CD14-positive monocyte (primary cell): ENCODE measurements around the gene RMND5B. TPM values are rescaled to one million over a fixed set of nuclear protein-coding genes. Genes with fewer than 3 reads are reported as not detected.

Experiments
- DNase-seq, 3 donors: peaks; one replicate each; pipeline ENCODE4 v3.0.0-alpha.2; 2011 to 2022
- H2AFZ ChIP-seq: 2 replicates; pipeline ENCODE4 v1.6.0; 2012; ENCODE audit warnings: mild to moderate bottlenecking, low read depth, low read length, inconsistent platforms; ENCODE audit not compliant: insufficient read depth, poor library complexity, severe bottlenecking
- H3K27ac ChIP-seq, 2 donors: 1 replicate in 1 of 2; 2 replicates in 1 of 2; pipeline ENCODE4 v1.5.1; 2012 to 2013; ENCODE audit warnings: low read length in 2 of 2, control low read depth in 1 of 2, inconsistent platforms in 1 of 2, low read depth in 1 of 2, mild to moderate bottlenecking in 1 of 2
- H3K27me3 ChIP-seq, 2 donors: one replicate each; pipeline versions ENCODE4 v1.6.0 to v1.6.1; 2011 to 2013; ENCODE audit warnings: low read length in 2 of 2; ENCODE audit not compliant: control insufficient read depth in 2 of 2, insufficient read depth in 2 of 2
- H3K36me3 ChIP-seq, 2 donors: replicated peaks in 1 of 2; 1 replicate in 1 of 2; 2 replicates in 1 of 2; pipeline versions ENCODE4 v1.5.1 to v1.6.1; 2012 to 2013; ENCODE audit warnings: low read length in 2 of 2, control low read depth in 1 of 2, inconsistent platforms in 1 of 2, mild to moderate bottlenecking in 1 of 2; ENCODE audit not compliant: insufficient read depth in 2 of 2, control insufficient read depth in 1 of 2
- H3K4me1 ChIP-seq, 2 donors: 1 replicate in 1 of 2; 2 replicates in 1 of 2; pipeline versions ENCODE4 v1.5.1 to v1.6.1; 2012 to 2013; ENCODE audit warnings: low read length in 2 of 2, control low read depth in 1 of 2, inconsistent platforms in 1 of 2, mild to moderate bottlenecking in 1 of 2, moderate library complexity in 1 of 2; ENCODE audit not compliant: insufficient read depth in 2 of 2, control insufficient read depth in 1 of 2
- H3K4me2 ChIP-seq: replicated peaks from 2 replicates; pipeline ENCODE3; 2012; ENCODE audit warnings: low read length, moderate library complexity, mild to moderate bottlenecking; ENCODE audit not compliant: poor library complexity, severe bottlenecking; ENCODE audit errors: extremely low read depth
- H3K4me3 ChIP-seq, 3 experiments: fragments of 200-600 bp in 1 of 3; sonication (generic) in 1 of 3; replicated peaks in 1 of 3; 1 replicate in 2 of 3; 2 replicates in 1 of 3; pipeline ENCODE4 v1.5.1; 2011 to 2013; ENCODE audit warnings: low read length in 3 of 3, mild to moderate bottlenecking in 3 of 3, control low read depth in 2 of 3, low read depth in 2 of 3, inconsistent platforms in 1 of 3, moderate library complexity in 1 of 3
- H3K79me2 ChIP-seq: 2 replicates; pipeline ENCODE4 v1.6.0; 2012; ENCODE audit warnings: mild to moderate bottlenecking, control low read depth, inconsistent platforms, low read length, moderate library complexity; ENCODE audit not compliant: insufficient read depth
- H3K9ac ChIP-seq: 2 replicates; pipeline ENCODE4 v1.6.0; 2017; ENCODE audit warnings: low read length, mild to moderate bottlenecking; ENCODE audit not compliant: insufficient read depth, poor library complexity, severe bottlenecking
- H3K9me3 ChIP-seq, 2 donors: replicated peaks in 1 of 2; 1 replicate in 1 of 2; 2 replicates in 1 of 2; pipeline versions ENCODE4 v1.5.1 to v1.6.1; 2012 to 2013; ENCODE audit warnings: low read length in 2 of 2, control low read depth in 1 of 2; ENCODE audit not compliant: control insufficient read depth in 1 of 2, insufficient read depth in 1 of 2
- H4K20me1 ChIP-seq: 2 replicates; pipeline ENCODE4 v1.6.0; 2012; ENCODE audit warnings: mild to moderate bottlenecking, low read length, control low read depth, moderate library complexity; ENCODE audit not compliant: insufficient read depth
- H3K27ac Mint-ChIP-seq, 7 donors: one replicate each; pipeline ENCODE4 v1.8.0; 2020; ENCODE audit warnings: mild to moderate bottlenecking in 7 of 7, mixed read lengths in 7 of 7, moderate library complexity in 6 of 7, inconsistent platforms in 2 of 7
- H3K27me3 Mint-ChIP-seq, 3 donors: one replicate each; pipeline ENCODE4 v1.8.0; 2021 to 2022; ENCODE audit warnings: low read depth in 3 of 3, mild to moderate bottlenecking in 3 of 3, mixed read lengths in 3 of 3, moderate library complexity in 3 of 3, inconsistent platforms in 1 of 3
- H3K36me3 Mint-ChIP-seq, 2 donors: one replicate each; pipeline ENCODE4 v1.8.0; 2020; ENCODE audit warnings: mixed read lengths in 2 of 2, inconsistent platforms in 1 of 2, mild to moderate bottlenecking in 1 of 2
- H3K4me1 Mint-ChIP-seq: one replicate; pipeline ENCODE4 v1.8.0; 2020; ENCODE audit warnings: mild to moderate bottlenecking, mixed read lengths
- H3K4me3 Mint-ChIP-seq, 2 donors: one replicate each; pipeline ENCODE4 v1.8.0; 2020; ENCODE audit warnings: mild to moderate bottlenecking in 2 of 2, mixed read lengths in 2 of 2, moderate library complexity in 1 of 2
- H3K9me3 Mint-ChIP-seq, 7 donors: one replicate each; pipeline ENCODE4 v1.8.0; 2020 to 2022; ENCODE audit warnings: mixed read lengths in 7 of 7, mild to moderate bottlenecking in 6 of 7, moderate library complexity in 6 of 7, inconsistent platforms in 2 of 7
- WGBS: methylation state at CpG from one replicate; pipeline ENCODE4 v1.1.5; 2013; ENCODE audit warnings: missing lambda C conversion rate; ENCODE audit not compliant: insufficient coverage; 5-methylcytosine and 5-hydroxymethylcytosine counted together
- intact Hi-C, 2 donors: fragments of 100-400 bp; cut with micrococcal nuclease; formaldehyde crosslinking; loops; one replicate each; pipeline versions ENCODE4 v1.15.0 to v1.15.1; 2023
- polyA plus RNA-seq, 3 donors: library from polyadenylated mRNA; depleted of rRNA in 1 of 3; unstranded in 2 of 3; stranded (reverse) in 1 of 3; fragments of 300-500 nt in 2 of 3; fragments of >200 nt in 1 of 3; fragmentation: Illumina TruSeq in 2 of 3; gene quantifications; 1 replicate in 2 of 3; 2 replicates in 1 of 3; pipeline ENCODE4 v1.2.3, GENCODE V29; 2012 to 2021
- TF ChIP-seq, protein P1 (sequence below): fragments of 200-600 bp; IDR thresholded peaks from one replicate; pipeline ENCODE4 v1.8.0; 2022; ENCODE audit warnings: antibody characterized with exemption, mild to moderate bottlenecking

The RMND5B gene
- polyA plus RNA-seq, 3 donors: 20.9 to 27.4 (median 23.9) TPM

DNA sequence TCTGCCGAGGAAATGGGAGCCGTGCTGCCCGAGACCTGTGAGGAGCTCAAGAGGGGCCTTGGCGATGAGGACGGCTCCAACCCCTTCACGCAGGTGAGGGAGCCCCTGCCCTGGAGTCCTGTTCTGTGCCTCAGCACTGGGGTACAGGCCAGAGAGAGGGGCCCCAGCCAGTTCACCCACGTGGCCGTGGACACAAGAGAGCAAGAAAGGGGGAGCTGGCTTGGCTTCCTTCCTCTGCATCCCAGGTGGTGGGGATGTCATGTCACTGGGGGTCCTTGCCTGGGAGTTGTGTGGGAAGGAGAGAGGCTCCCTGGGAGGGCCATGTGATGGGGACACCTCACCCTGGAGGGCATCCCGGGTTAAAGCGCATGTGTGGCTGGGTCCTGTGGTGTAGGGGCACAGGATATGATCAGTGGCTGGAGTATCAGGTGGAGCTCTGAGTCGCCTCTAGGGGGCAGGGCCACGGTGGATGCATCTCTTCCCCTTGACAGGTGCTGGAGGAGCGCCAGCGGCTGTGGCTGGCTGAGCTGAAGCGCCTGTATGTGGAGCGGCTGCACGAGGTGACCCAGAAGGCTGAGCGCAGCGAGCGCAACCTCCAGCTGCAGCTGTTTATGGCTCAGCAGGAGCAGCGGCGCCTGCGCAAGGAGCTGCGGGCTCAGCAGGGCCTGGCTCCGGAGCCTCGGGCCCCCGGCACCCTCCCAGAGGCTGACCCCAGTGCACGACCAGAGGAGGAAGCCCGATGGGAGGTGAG is 10.0 kb upstream of the RMND5B start:
- no peak overlapping the region for H3K27ac ChIP-seq
- Mint-ChIP-seq H3K9me3 (peaks cover 0 to 8% (median 0%) of the 10 kb centered on the region in 7 donors), H3K27ac (no peak overlapping the region), H3K27me3 (peaks cover 34 to 54% (median 36%) of the 10 kb centered on the region in 3 donors), H3K4me1 (peaks cover 13% of the 10 kb centered on the region), H3K4me3 (no peak overlapping the region), H3K36me3 (no peaks in the 10 kb centered on the region)
- H3K9ac ChIP-seq: no peak overlapping the region
- H3K4me3 ChIP-seq: no peak overlapping the region
- H3K9me3 ChIP-seq: peaks cover 0 to 9% of the 10 kb centered on the region in 2 donors
- no peaks in the 10 kb centered on the region for H4K20me1 ChIP-seq
- no peaks in the 10 kb centered on the region for H3K36me3 ChIP-seq
- no peak overlapping the region for H3K4me2 ChIP-seq
- peaks cover 9 to 37% of the 10 kb centered on the region in 2 donors for H3K27me3 ChIP-seq
- intact Hi-C loops: no loop called here
- peak overlapping the region; percentile 59 for H2AFZ ChIP-seq
- H3K79me2 ChIP-seq: no peaks in the 10 kb centered on the region
- H3K4me1 ChIP-seq: no peaks in the 10 kb centered on the region
- TF ChIP-seq, protein P1, sequence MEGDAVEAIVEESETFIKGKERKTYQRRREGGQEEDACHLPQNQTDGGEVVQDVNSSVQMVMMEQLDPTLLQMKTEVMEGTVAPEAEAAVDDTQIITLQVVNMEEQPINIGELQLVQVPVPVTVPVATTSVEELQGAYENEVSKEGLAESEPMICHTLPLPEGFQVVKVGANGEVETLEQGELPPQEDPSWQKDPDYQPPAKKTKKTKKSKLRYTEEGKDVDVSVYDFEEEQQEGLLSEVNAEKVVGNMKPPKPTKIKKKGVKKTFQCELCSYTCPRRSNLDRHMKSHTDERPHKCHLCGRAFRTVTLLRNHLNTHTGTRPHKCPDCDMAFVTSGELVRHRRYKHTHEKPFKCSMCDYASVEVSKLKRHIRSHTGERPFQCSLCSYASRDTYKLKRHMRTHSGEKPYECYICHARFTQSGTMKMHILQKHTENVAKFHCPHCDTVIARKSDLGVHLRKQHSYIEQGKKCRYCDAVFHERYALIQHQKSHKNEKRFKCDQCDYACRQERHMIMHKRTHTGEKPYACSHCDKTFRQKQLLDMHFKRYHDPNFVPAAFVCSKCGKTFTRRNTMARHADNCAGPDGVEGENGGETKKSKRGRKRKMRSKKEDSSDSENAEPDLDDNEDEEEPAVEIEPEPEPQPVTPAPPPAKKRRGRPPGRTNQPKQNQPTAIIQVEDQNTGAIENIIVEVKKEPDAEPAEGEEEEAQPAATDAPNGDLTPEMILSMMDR: peak; percentile 44
- WGBS: 23% methylated on average over 29 of the region's 29 CpGs
- DNase-seq: peak; percentile 23 to 50 (median 29)

DNA sequence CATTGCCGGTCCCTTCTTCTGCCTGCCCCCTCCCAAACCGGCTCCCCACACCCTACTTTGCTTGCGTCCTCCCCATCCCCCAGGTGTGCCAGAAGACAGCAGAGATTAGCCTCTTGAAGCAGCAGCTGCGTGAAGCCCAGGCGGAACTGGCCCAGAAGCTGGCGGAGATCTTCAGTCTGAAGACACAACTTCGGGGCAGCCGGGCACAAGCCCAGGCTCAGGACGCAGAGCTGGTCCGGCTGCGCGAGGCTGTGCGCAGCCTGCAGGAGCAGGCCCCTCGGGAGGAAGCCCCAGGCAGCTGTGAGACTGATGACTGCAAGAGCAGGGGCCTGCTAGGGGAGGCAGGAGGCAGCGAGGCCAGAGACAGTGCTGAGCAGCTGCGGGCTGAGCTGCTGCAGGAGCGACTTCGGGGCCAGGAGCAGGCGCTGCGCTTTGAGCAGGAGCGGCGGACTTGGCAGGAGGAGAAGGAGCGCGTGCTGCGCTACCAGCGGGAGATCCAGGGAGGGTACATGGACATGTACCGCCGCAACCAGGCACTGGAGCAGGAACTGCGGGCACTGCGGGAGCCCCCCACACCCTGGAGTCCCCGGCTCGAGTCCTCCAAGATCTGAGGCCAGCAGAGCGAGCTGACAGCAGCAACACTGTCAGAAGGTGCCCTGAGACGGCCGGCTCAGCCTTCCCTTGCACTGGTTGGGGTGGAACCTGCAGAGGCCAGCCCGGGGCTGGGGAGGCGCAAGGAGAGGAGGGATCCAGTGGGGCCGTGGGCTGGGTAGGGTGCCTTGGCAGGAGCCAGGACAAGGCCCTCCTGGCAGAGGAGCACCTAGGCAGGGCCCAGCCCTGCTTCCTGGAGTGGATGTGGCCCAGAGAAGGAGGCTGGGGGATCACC is 9.2 kb upstream of the RMND5B start:
- Histone ChIP-seq H3K4me3 (no peak overlapping the region), H3K9me3 (no peaks in the 10 kb centered on the region), H2AFZ (peak overlapping the region; percentile 59), H4K20me1 (no peaks in the 10 kb centered on the region), H3K79me2 (no peaks in the 10 kb centered on the region), H3K36me3 (no peaks in the 10 kb centered on the region), H3K4me1 (no peaks in the 10 kb centered on the region), H3K27me3 (peaks cover 4 to 28% of the 10 kb centered on the region in 2 donors), H3K27ac (no peak overlapping the region), H3K4me2 (no peak overlapping the region), H3K9ac (no peak overlapping the region)
- Mint-ChIP-seq H3K4me1 (peaks cover 9% of the 10 kb centered on the region), H3K36me3 (no peaks in the 10 kb centered on the region), H3K27me3 (peaks cover 25 to 46% (median 27%) of the 10 kb centered on the region in 3 donors), H3K4me3 (peak overlapping the region in 1 of 2 donors; percentile 51), H3K9me3 (peaks cover 0 to 5% (median 0%) of the 10 kb centered on the region in 7 donors), H3K27ac (no peak overlapping the region)
- intact Hi-C loops: no loop called here
- WGBS: 86% methylated on average over 38 of the region's 38 CpGs
- DNase-seq: no peak
- TF ChIP-seq, protein P1: no peak
